ENCODE results near the gene TBPL2. TPM values are rescaled to one million over a fixed set of nuclear protein-coding genes. Genes with fewer than 3 reads are reported as not detected.

The TBPL2 gene
- total and polyA plus RNA-seq, 2 of the 13 experiments (the other 11 are each of a cell fraction or from before 2014, with no cell fraction given), result not detected

GRCh38 chr14:55411426-55412389 lies 28.7 kb downstream of the TBPL2 start, which contains the start of gene ATG14 (continued):
- TF ChIP-seq ZNF784 (CRISPR knock-in tag; IDR thresholded peaks at IDR 0.05; ENCODE audit: borderline replicate concordance) (no peak), FOXA1 (IDR thresholded peaks at IDR 0.05) (no peak), FOXA1 (CRISPR knock-in tag; IDR thresholded peaks at IDR 0.05) (no peak), ZNF576 (CRISPR knock-in tag; IDR thresholded peaks at IDR 0.05) (no peak), ZNF776 (CRISPR knock-in tag; IDR thresholded peaks at IDR 0.05) (no peak), ZSCAN5A (CRISPR knock-in tag; IDR thresholded peaks at IDR 0.05; ENCODE audit: borderline replicate concordance) (peak; percentile 70; the same call in 1 of the 2 replicates), JARID2 (CRISPR knock-in tag; IDR thresholded peaks at IDR 0.05; ENCODE audit: insufficient replicate concordance) (peak; percentile 26), TBX2 (CRISPR knock-in tag; IDR thresholded peaks at IDR 0.05; ENCODE audit: borderline replicate concordance) (no peak; the same call in 1 of the 2 replicates), HNRNPUL1 (IDR thresholded peaks at IDR 0.05; ENCODE audit: low read depth, low read length) (no peak), NR2F1 (CRISPR knock-in tag; IDR thresholded peaks at IDR 0.05) (no peak), NFKBIZ (CRISPR knock-in tag; IDR thresholded peaks at IDR 0.05) (0 out of 2 replicates have a peak, but pooled peaks have one; percentile 48), MAX (IDR thresholded peaks at IDR 0.05) (peak; percentile 92), MIER3 (CRISPR knock-in tag; IDR thresholded peaks at IDR 0.05; ENCODE audit: borderline replicate concordance) (no peak), ARNTL (CRISPR knock-in tag; IDR thresholded peaks at IDR 0.05) (0 out of 2 replicates have a peak, but pooled peaks have one; percentile 60), ELF1 (CRISPR knock-in tag; IDR thresholded peaks at IDR 0.05) (peak; percentile 72), STAT5B (CRISPR knock-in tag; IDR thresholded peaks at IDR 0.05) (no peak), ZNF101 (CRISPR knock-in tag; IDR thresholded peaks at IDR 0.05; ENCODE audit: borderline replicate concordance, low read depth) (no peak), REXO4 (CRISPR knock-in tag; IDR thresholded peaks at IDR 0.05; ENCODE audit: borderline replicate concordance) (0 out of 2 replicates have a peak, but pooled peaks have one; percentile 35), ZNF224 (CRISPR knock-in tag; IDR thresholded peaks at IDR 0.05) (peak; percentile 93), FOXO1 (CRISPR knock-in tag; IDR thresholded peaks at IDR 0.05) (peak; percentile 77), REST (IDR thresholded peaks at IDR 0.05; ENCODE audit: borderline replicate concordance in 1 of 2, low read depth in 1 of 2, low read length in 2 of 2) (peak in 1 of 2 experiments; percentile 39; a peak in 1 of 4 replicates)

Data from HepG2 (cell line).